Esophagus muscularis mucosa (tissue), 3 donors: ENCODE results near the gene HIVEP2.

Experiments used
- POLR2A ChIP-seq: fragments of 450-650 bp; IDR thresholded peaks from one replicate; pipeline ENCODE4 v1.6.1; 2017; ENCODE audit warnings: antibody characterized with exemption, moderate library complexity, mild to moderate bottlenecking, low read depth
- TF ChIP-seq, protein P1 (sequence below), 3 experiments: fragments of 200-600 bp in 2 of 3; fragments of 450-650 bp in 1 of 3; sonication (generic) in 2 of 3; IDR thresholded peaks; one replicate each; pipeline ENCODE4 v1.5.1; 2017 to 2019; ENCODE audit warnings: antibody characterized with exemption in 3 of 3, mild to moderate bottlenecking in 2 of 3, moderate library complexity in 1 of 3

DNA sequence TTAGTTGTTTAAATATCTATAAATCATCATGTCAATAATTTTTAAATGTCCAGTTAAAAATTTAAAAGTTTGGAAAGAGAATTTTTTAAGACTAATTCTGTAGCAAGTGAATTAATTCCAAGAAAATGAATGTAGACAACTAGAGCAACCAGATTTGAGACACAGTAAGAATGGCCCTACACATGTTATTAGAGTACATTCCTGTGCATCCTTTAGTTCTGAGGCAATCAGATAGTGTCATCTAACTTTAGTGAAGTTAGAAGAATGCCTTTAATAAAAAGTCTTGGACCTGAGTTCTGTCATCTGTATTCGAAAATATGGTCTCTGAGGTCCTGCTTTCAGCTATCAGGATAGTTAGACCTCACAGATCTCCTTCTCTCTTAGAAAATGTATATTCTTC lies 63.7 kb downstream of the HIVEP2 start:
- TF ChIP-seq, protein P1, sequence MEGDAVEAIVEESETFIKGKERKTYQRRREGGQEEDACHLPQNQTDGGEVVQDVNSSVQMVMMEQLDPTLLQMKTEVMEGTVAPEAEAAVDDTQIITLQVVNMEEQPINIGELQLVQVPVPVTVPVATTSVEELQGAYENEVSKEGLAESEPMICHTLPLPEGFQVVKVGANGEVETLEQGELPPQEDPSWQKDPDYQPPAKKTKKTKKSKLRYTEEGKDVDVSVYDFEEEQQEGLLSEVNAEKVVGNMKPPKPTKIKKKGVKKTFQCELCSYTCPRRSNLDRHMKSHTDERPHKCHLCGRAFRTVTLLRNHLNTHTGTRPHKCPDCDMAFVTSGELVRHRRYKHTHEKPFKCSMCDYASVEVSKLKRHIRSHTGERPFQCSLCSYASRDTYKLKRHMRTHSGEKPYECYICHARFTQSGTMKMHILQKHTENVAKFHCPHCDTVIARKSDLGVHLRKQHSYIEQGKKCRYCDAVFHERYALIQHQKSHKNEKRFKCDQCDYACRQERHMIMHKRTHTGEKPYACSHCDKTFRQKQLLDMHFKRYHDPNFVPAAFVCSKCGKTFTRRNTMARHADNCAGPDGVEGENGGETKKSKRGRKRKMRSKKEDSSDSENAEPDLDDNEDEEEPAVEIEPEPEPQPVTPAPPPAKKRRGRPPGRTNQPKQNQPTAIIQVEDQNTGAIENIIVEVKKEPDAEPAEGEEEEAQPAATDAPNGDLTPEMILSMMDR (IDR thresholded peaks at IDR 0.05) = no peak
- TF ChIP-seq POLR2A = no peak
